ENCODE results near the gene PLAAT3. TPM values are rescaled to one million over a fixed set of nuclear protein-coding genes. Genes with fewer than 3 reads are reported as not detected.
"Not testable (repeated sequence)": the region's sequence is repeated elsewhere in the genome, so short reads cannot be mapped to it uniquely, and the experiment has no call there.

PLAAT3 gene
- total RNA-seq, 4 donors from 2014 or later, result 45.9 to 69.1 (median 53.2) TPM

GRCh38 chr11:63623513-63624140, 9.4 kb upstream of the PLAAT3 start:
- H3K27ac ChIP-seq, result no peak overlapping the region
- WGBS, 2 donors (ENCODE audit: low coverage in 1 of 2), result 38 to 58% methylated on average over 5 to 7 of the region's 7 CpGs
- H3K36me3 ChIP-seq, result peaks cover 0 to 8% of the 10 kb centered on the region in 2 donors
- H3K27me3 ChIP-seq, result no peaks in the 10 kb centered on the region
- no peak for TF ChIP-seq CTCF (IDR thresholded peaks at IDR 0.05)
- TF ChIP-seq POLR2AphosphoS5 (IDR thresholded peaks at IDR 0.05), result no peak
- TF ChIP-seq POLR2A (IDR thresholded peaks at IDR 0.05), result no peak
- TF ChIP-seq EP300 (IDR thresholded peaks at IDR 0.05), result no peak
- no peak overlapping the region for H3K4me3 ChIP-seq
- no peaks in the 10 kb centered on the region for H3K4me1 ChIP-seq
- H3K9me3 ChIP-seq, result no peaks in the 10 kb centered on the region
- ATAC-seq, result no peak

GRCh38 chr11:63622323-63622722, 8.1 kb upstream of the PLAAT3 start:
- no peak overlapping the region for H3K4me3 ChIP-seq
- WGBS, 2 donors (ENCODE audit: low coverage in 1 of 2), result 36 to 48% methylated on average over 2 of the region's 2 CpGs
- H3K36me3 ChIP-seq, result no peaks in the 10 kb centered on the region
- TF ChIP-seq POLR2AphosphoS5 (IDR thresholded peaks at IDR 0.05), result no peak
- no peak for TF ChIP-seq CTCF (IDR thresholded peaks at IDR 0.05)
- TF ChIP-seq EP300 (IDR thresholded peaks at IDR 0.05), result no peak
- no peak for TF ChIP-seq POLR2A (IDR thresholded peaks at IDR 0.05)
- no peaks in the 10 kb centered on the region for H3K27me3 ChIP-seq
- no peaks in the 10 kb centered on the region for H3K9me3 ChIP-seq
- no peaks in the 10 kb centered on the region for H3K4me1 ChIP-seq
- ATAC-seq, result no peak
- no peak overlapping the region for H3K27ac ChIP-seq

- Histone ChIP-seq H3K36me3 (no peaks in the 10 kb centered on the region), H3K4me1 (no peaks in the 10 kb centered on the region), H3K9me3 (no peaks in the 10 kb centered on the region), H3K27ac (no peak overlapping the region), H3K27me3 (no peaks in the 10 kb centered on the region), H3K4me3 (no peak overlapping the region)
- WGBS, 2 donors (ENCODE audit: low coverage in 1 of 2), result 38 to 83% methylated on average over 1 of the region's 1 CpG
- TF ChIP-seq POLR2AphosphoS5 (IDR thresholded peaks at IDR 0.05), result no peak
- TF ChIP-seq EP300 (IDR thresholded peaks at IDR 0.05), result no peak
- TF ChIP-seq CTCF (IDR thresholded peaks at IDR 0.05), result no peak
- no peak for TF ChIP-seq POLR2A (IDR thresholded peaks at IDR 0.05)
- ATAC-seq, result no peak
These were observed 6.8 kb upstream of the PLAAT3 start for GRCh38 chr11:63621071-63621470.

- no peak for ATAC-seq
- no peaks in the 10 kb centered on the region for H3K36me3 ChIP-seq
- no peaks in the 10 kb centered on the region for H3K4me1 ChIP-seq
- no peaks in the 10 kb centered on the region for H3K27me3 ChIP-seq
- no peaks in the 10 kb centered on the region for H3K9me3 ChIP-seq
- H3K27ac ChIP-seq, result no peak overlapping the region
- TF ChIP-seq EP300 (IDR thresholded peaks at IDR 0.05) (no peak), CTCF (IDR thresholded peaks at IDR 0.05) (no peak), POLR2A (IDR thresholded peaks at IDR 0.05) (no peak), POLR2AphosphoS5 (IDR thresholded peaks at IDR 0.05) (no peak)
- WGBS, 2 donors (ENCODE audit: low coverage in 1 of 2), result 52 to 69% methylated on average over 6 of the region's 6 CpGs
- no peak overlapping the region for H3K4me3 ChIP-seq
These were observed 5.7 kb upstream of the PLAAT3 start for GRCh38 chr11:63619967-63620366.

GRCh38 chr11:63617686-63618085, 3.5 kb upstream of the PLAAT3 start:
- WGBS, 2 donors (ENCODE audit: low coverage in 1 of 2), result 88 to 89% methylated on average over 4 to 5 of the region's 5 CpGs
- H3K4me3 ChIP-seq, H3K4me1 ChIP-seq, H3K9me3 ChIP-seq, H3K27ac ChIP-seq, H3K27me3 ChIP-seq, H3K36me3 ChIP-seq, ATAC-seq: not testable (repeated sequence)
